HG02678 (cell line): ENCODE measurements around the gene ZNF777.
"Not testable (repeated sequence)": the region's sequence is repeated elsewhere in the genome, so short reads cannot be mapped to it uniquely, and the experiment has no call there.

ENCODE experiments used
- ATAC-seq: cut with Tn5 transposase; IDR thresholded peaks from one replicate; pipeline ENCODE4 v1.9.1; 2021; ENCODE audit warnings: mild to moderate bottlenecking, moderate library complexity; ENCODE audit not compliant: unreplicated experiment

ZNF777 gene

GRCh38 chr7:149455175-149455950, 5.5 kb downstream of the ZNF777 start:
- no peak for ATAC-seq

DNA sequence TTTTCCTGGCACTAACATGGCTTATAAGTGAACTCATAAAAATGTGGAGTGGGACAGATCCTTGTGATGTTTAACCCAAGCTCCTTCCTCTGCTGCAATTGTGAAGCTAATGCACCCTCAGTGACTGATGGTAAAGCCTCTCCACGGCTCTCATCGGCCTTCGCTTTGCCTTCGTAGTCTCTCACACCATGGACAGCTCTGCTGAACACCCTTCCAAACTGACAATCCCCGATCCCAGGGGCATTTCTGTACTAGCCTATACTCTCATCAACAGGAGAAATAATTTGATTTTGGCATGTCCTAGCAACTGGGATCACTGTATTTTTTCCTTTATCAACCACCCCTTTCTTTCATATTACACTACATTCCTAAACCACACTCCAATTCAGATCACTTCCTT, 6.1 kb downstream of the ZNF777 start:
- ATAC-seq, result no peak

- ATAC-seq, result no peak
Measured at GRCh38 chr7:149454006-149454405, 6.9 kb downstream of the ZNF777 start.

DNA sequence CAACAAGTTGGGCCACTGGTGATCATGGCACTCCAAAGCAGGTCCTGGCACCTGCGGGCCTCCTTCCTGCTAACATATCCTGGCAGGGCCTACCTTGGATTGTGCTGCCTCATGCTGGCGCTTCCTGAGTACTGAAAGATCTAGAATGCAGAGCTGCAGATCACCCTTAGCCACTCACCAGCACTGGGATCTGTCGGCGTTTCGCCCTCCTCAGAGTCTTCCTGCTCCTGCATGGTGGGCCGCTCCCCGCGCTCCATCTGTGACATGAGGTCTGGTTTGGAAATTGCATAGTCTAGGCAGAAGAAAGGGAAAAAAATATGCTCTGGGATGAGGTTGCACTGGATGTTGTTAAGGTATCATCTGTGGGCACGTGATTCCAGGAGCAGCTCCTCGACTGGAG, 10.0 kb downstream of the ZNF777 start:
- no peak for ATAC-seq

DNA sequence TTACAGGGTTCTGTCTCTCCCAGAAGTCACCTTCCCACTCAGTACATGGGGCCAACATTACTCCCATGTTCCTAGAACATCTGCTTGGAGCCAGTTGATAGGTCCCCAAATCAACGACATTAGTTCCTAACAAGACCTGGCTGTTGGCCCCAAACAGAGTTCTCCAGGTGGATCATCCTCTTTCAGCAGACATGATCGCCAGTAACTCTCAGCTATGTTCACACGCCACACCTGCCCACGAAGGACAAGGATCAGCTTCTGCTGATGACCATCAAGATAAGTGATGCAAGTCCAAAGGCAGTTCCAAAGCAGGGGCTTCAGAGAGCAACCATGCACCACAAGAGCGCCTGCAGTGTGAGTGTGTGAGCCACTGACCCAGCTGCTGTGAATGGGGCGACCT, 11.0 kb downstream of the ZNF777 start:
- ATAC-seq, result no peak

DNA sequence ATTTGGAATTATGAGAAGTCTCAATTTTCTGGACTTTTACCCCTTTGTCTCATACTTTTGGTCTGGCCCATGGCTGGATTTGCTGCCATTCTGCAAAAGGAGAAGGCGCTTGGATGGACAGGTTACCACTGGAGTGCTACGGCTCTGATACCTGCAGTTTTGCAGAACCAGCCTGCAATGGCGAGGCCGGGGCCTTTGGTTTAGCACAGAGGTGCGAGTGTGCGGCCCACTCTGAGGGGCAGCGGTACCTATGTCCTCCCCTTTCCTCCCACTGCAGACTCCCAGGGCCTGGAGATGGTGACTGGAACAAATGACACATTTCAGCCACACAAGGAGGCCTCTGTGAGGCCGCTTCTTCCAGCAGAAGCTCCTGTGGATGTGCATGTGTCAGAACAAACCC, 11.9 kb downstream of the ZNF777 start:
- no peak for ATAC-seq

- not testable (repeated sequence) for ATAC-seq
Measured at GRCh38 chr7:149446026-149446425, 14.8 kb downstream of the ZNF777 start.

DNA sequence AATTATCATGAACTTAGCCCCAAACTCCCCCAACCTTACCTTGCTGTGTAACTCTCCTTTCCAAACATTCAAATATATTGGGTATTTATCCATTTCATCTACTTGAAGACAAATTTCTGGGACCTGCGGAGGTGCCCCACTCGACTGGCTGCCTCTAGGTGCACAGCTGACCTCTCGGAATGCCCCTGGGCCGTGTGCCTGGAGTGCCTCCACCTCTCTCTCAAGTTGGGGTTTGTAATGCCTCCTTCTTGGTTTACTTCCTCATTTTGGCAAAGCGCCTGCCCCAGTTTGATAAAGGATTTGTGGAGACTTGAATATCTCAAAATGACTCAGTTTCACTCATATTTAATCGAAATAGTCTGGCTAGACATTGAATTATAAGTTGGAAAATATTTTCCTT, 16.6 kb downstream of the ZNF777 start:
- ATAC-seq, result no peak

- ATAC-seq, result no peak
Measured at GRCh38 chr7:149443523-149443922, 17.3 kb downstream of the ZNF777 start.

DNA sequence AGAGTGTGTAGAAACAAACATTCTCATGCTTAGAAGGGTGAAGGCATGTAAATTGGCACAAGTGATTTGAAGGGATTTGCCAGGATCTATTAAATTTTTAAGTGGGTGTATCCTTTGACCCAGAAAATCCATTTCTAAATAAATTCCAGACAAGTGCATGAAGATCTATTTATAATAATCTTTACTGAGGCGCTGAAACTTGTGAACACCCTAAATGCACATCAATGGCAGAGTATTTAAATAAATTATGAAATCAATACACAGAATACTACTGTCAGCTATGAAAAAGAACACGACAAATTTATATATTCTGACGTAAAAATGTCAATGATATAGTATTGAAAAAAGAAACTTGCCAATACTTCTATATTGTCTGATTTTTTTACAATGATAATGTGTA, 17.9 kb downstream of the ZNF777 start:
- ATAC-seq, result no peak

DNA sequence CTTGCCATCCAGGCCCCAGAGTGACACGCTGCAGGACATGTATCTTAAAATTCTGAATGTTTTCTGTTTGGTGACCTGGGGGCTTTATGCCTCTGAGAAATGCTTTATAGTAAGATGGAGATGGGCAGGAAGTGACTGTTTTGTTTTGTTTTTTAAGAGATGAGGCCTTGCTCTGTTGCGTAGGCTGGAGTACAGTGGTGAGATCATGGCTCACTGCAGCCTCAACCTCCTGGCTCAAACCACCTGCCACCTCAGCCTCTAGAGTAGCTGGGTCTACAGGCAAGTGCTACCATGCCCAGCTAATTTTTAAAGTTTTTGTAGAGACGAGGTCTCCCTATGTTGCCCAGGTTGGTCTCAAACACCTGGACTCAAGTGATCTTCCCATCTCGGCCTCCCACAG, 20.6 kb downstream of the ZNF777 start:
- no peak for ATAC-seq

DNA sequence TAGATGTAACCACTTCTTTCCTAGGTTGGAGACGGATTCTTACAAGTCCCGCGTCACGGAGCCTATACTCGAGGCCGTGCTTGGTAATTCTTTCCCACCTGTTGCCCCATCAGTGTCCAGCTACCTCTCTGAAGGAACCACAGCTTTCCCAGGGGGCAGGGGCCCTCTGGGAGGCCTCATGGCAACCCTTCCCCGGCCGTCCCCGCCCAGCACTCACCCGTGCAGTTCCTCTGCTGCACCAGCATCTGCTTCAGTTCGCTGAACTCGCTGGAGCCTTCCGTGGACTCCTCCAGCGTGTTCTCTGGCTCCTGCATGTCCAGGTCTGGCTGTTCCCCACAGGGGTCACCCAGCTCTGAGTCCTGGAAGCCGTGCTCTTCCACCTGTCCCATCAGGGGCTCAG, 24.5 kb downstream of the ZNF777 start:
- no peak for ATAC-seq

DNA sequence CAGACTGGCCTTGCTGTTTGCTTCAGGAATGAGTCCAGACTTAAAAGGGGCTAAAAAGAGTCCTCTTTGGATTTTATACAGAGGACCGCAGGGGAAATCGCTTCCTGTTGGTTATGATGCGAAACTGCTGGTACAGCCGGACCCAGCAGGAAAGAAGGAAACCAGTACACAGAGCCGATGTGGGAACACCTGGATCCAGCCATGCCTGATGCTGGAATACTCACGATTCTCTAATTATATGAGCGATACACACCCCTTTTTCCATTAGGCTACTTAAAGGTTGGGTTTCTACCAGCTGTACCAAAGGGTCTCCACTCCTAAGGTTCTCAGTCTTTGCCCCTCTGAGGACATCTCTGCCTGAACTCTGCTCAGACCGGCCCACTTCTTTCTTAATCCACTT, 27.7 kb downstream of the ZNF777 start:
- ATAC-seq, result no peak

DNA sequence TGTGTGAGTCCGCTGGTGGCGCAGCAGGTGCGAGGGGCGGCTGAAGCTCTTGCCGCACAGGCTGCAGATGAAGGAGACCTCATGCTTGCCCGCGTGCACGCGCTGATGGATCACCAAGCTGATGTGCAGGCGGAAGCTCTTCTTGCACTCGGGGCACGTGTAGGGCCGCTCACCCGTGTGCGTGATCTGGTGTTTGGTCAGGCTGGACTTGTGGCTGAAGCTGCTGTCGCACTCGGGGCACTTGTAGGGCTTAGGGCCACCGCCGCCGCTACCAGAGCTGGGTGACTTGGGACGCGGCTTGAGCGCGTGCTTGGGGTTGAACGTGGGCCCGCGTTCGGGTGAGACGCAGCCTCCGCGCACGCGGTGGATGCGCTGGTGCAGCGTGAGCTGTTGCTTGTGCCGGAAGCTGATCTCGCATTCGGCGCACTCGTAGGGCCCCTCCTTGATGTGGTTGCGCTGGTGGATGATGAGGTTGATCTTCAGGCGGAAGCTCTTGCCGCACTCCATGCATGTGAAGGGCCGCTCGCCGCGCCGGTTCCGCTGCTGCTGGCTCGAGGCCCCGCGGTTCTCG, 28.7 kb downstream of the ZNF777 start:
- no peak for ATAC-seq

DNA sequence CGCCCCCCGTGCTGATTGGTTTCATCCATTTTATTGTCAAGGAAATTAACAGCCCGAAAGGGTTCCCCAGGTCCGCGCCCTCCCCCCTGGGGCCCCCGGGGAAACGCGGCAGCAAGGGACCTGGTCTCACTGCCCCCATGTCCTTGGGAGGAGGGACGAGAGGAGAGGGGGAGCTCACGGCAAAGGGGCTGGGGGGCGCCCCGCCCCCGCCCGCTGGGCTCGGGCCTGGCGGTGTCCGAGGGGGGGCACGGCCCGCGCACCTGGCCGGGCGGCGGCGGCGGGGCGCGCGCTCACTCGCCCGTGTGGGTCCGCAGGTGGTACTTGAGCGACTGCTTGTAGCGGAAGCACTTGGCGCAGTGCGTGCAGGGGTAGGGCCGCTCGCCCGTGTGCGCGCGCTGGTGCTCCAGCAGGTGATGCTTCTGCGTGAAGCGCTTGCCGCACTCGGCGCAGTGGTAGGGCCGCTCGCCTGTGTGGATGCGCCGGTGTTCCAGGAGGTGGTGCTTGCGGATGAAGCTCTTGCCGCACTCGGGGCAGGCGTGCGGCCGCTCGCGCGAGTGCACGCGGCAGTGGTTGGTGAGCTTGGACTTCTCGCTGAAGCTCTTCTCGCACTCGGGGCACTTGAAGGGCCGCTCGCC, 29.3 kb downstream of the ZNF777 start:
- ATAC-seq, result no peak

DNA sequence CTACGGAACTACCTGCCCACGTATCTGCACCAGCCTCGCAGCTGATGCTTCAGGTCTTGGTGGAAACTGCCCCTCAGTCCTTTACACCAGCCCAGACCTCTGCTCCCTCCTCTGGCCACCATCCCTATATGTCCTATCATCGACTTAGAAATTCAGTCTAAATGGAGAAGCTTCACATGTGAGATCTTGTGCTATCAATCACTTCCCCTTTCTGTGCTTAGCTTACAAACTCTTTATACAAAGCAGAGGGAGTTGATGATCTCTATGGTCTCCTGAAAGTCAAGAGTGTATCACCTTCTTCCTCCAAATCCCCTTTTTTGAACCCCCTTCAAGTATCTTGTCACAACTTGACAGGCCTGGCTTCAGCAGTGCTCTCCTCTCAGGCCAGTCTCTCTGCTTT, 30.7 kb downstream of the ZNF777 start:
- no peak for ATAC-seq

DNA sequence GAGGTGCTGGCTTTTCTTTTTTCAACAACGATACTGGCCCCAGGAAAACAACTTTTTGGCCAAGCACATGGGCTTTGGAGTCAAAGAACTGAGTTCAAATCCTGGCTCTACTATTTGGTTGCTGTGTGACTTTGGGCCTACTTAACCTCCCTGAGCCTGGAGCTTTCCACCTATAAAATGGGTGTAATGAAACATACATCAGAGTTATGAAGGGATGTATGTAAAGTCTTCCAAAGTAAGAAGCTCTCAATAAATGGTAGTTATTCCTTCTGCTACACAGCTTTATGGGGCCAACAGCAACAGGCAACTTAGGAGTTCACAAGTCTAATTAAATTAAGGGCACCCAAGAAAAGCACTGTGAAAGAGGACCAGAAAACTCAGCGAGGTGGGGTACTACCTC, 33.0 kb downstream of the ZNF777 start:
- no peak for ATAC-seq

DNA sequence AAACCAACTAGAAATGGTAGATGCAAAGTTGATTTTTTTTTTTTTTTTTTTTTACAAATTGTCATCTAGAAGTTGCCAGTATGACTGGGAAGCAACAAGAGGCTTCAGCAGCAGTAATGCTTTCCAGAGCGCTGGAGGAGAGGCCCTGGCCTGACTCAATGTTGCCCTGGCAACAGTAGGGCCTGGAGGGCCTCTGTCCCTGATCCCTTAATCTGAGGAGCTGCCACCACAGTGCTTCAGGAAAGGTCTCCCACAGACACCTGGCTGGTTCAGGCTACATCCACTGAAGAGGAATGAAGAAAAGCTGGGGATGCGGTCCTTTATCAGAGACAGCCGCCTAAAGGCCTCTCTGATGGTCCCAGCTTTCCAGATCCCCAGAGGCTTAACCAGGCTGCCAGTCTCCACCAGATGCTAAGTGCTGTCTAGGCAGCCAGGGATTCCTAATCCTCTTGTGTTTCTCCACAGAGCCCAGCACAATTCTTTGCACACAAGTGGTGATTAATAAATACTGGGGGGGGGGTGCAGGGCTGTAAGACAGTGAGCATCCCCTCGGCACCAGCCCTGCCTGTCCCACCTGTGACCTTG, 33.7 kb downstream of the ZNF777 start:
- no peak for ATAC-seq

- no peak for ATAC-seq
Measured at GRCh38 chr7:149423449-149424110, 37.3 kb downstream of the ZNF777 start.

GRCh38 chr7:149422914-149423301, 38.0 kb downstream of the ZNF777 start:
- ATAC-seq, result peak; percentile 14

GRCh38 chr7:149422162-149422913, 38.5 kb downstream of the ZNF777 start:
- peak; percentile 98 for ATAC-seq
